Panc1 (cell line): ENCODE results near the gene PCMT1.

Experiments used
- SIN3A ChIP-seq: IDR thresholded peaks from 2 replicates; pipeline ENCODE4 v1.6.1; 2012; ENCODE audit warnings: low read depth, mild to moderate bottlenecking, low read length, moderate library complexity, borderline replicate concordance; ENCODE audit not compliant: insufficient read depth
- TF ChIP-seq, protein P1 (sequence below): fragments of 450-650 bp; IDR thresholded peaks from 2 replicates; pipeline ENCODE4 v1.5.1; 2017; ENCODE audit warnings: mild to moderate bottlenecking
- TF ChIP-seq, protein P2 (sequence below), 2 experiments: IDR thresholded peaks; 2 replicates each; pipeline ENCODE4 v1.6.1; 2011 to 2012; ENCODE audit warnings: low read depth in 2 of 2, control low read depth in 1 of 2, low read length in 1 of 2, mild to moderate bottlenecking in 1 of 2, moderate library complexity in 1 of 2; ENCODE audit not compliant: insufficient read depth in 1 of 2

DNA sequence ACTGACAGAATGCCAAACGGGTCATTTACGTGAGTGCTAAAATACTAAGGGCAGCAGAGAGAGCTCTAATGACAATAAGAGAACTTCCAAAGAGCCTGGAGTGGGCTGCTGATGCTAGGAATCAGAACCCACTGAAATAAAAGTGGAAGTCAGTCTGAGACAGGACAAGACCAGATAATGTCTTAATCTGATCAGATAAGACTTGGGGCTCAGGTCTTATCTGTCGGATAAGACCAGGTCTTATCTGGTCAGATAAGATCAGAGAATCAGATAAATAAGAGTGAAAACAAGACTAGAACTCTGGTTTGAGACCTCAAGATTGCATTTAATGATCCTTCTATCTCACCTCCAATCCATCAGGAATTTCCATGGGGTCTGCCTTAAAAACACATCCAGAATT is 96.0 kb downstream of the PCMT1 start:
- TF ChIP-seq, protein P1, sequence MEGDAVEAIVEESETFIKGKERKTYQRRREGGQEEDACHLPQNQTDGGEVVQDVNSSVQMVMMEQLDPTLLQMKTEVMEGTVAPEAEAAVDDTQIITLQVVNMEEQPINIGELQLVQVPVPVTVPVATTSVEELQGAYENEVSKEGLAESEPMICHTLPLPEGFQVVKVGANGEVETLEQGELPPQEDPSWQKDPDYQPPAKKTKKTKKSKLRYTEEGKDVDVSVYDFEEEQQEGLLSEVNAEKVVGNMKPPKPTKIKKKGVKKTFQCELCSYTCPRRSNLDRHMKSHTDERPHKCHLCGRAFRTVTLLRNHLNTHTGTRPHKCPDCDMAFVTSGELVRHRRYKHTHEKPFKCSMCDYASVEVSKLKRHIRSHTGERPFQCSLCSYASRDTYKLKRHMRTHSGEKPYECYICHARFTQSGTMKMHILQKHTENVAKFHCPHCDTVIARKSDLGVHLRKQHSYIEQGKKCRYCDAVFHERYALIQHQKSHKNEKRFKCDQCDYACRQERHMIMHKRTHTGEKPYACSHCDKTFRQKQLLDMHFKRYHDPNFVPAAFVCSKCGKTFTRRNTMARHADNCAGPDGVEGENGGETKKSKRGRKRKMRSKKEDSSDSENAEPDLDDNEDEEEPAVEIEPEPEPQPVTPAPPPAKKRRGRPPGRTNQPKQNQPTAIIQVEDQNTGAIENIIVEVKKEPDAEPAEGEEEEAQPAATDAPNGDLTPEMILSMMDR = no peak
- TF ChIP-seq, protein P2, sequence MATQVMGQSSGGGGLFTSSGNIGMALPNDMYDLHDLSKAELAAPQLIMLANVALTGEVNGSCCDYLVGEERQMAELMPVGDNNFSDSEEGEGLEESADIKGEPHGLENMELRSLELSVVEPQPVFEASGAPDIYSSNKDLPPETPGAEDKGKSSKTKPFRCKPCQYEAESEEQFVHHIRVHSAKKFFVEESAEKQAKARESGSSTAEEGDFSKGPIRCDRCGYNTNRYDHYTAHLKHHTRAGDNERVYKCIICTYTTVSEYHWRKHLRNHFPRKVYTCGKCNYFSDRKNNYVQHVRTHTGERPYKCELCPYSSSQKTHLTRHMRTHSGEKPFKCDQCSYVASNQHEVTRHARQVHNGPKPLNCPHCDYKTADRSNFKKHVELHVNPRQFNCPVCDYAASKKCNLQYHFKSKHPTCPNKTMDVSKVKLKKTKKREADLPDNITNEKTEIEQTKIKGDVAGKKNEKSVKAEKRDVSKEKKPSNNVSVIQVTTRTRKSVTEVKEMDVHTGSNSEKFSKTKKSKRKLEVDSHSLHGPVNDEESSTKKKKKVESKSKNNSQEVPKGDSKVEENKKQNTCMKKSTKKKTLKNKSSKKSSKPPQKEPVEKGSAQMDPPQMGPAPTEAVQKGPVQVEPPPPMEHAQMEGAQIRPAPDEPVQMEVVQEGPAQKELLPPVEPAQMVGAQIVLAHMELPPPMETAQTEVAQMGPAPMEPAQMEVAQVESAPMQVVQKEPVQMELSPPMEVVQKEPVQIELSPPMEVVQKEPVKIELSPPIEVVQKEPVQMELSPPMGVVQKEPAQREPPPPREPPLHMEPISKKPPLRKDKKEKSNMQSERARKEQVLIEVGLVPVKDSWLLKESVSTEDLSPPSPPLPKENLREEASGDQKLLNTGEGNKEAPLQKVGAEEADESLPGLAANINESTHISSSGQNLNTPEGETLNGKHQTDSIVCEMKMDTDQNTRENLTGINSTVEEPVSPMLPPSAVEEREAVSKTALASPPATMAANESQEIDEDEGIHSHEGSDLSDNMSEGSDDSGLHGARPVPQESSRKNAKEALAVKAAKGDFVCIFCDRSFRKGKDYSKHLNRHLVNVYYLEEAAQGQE (IDR thresholded peaks at IDR 0.05; ENCODE audit: insufficient read depth in 1 of 2, low read depth in 2 of 2, low read length in 1 of 2) = no peak
- no peak for TF ChIP-seq SIN3A
